Heart left ventricle (tissue), 13 donors: ENCODE data around the gene TFF3.

Experiments used
- CTCF ChIP-seq, 12 donors: fragments of 200-600 bp; sonication (generic) in 4 of 12; IDR thresholded peaks; one replicate each; pipeline versions ENCODE4 v1.5.0 to v1.8.0; 2018 to 2022; ENCODE audit warnings: antibody characterized with exemption in 12 of 12, mild to moderate bottlenecking in 5 of 12
- POLR2A ChIP-seq, 2 donors: fragments of 450-650 bp; IDR thresholded peaks; one replicate each; pipeline ENCODE4 v1.6.1; 2017; ENCODE audit warnings: antibody characterized with exemption in 2 of 2, mild to moderate bottlenecking in 2 of 2, moderate library complexity in 2 of 2
- donor health status: ischemic (EF 13 %, LVEDD 7.1; RV severe dilation, severe dysfunction).
- donor health status: DM: no; HTN: yes; CAD: no.
- donor health status: DM: no; HTN: no; CAD: no.
- donor health status: ischemic (EF 25% LVEDD 6.9; RV normal size, moderate dysfunction).
- donor health status: ischemic (EF 25% LVEDD 5.7; RV mildly dilated, moderate dysfunction).
- donor health status: ischemic (EF 35%, LVEDD 5.7; RV mildly dilated, moderate dysfunction).
- donor health status: nonischemic (EF 11% LVEDD 7.7; RV severe dilation, severe dysfunction).
- donor health status: DM: yes; HTN: yes; CAD: no.
- donor health status: PGD.
- donor health status: ischemic (EF 29% LVEDD 5.4; RV normal size, mild dysfunction).
- donor health status: nonischemic (EF 23%, LVEDD 6.1; RV moderate dilation, normal function).

DNA sequence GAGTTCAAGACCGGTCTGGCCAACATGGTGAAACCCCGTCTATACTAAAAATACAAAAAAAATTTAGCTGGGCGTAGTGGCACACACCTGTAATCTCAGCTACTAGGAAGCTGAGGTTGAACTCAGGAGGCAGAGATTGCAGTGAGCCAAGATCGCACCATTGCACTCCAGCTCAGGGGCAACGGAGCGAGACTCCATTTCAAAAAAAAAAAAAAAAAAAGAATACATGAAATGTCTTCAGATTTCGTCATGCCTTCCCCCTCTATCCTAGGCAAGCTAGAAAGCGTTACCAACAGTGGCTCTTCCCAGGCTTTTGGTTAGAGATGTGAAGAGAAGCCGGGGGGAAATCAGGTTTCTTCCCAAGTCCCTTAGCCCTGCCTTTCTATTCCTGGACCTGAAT, 47.5 kb upstream of the TFF3 start:
- no peak for TF ChIP-seq CTCF (IDR thresholded peaks at IDR 0.05)
- TF ChIP-seq POLR2A (IDR thresholded peaks at IDR 0.05) = no peak
